NB4 (cell line): ENCODE results near the gene P4HA1.

Experiments
- MYC ChIP-seq: IDR thresholded peaks from 2 replicates; pipeline ENCODE4 v1.6.1; 2011; ENCODE audit warnings: low read depth, low read length
- POLR2A ChIP-seq: IDR thresholded peaks from 2 replicates; pipeline ENCODE4 v1.6.1; 2011; ENCODE audit warnings: mild to moderate bottlenecking; ENCODE audit not compliant: insufficient read length; ENCODE audit errors: extremely low read depth
- TF ChIP-seq, protein P1 (sequence below): IDR thresholded peaks from one replicate; pipeline ENCODE4 v1.5.1; 2012; ENCODE audit warnings: low read depth, low read length

DNA sequence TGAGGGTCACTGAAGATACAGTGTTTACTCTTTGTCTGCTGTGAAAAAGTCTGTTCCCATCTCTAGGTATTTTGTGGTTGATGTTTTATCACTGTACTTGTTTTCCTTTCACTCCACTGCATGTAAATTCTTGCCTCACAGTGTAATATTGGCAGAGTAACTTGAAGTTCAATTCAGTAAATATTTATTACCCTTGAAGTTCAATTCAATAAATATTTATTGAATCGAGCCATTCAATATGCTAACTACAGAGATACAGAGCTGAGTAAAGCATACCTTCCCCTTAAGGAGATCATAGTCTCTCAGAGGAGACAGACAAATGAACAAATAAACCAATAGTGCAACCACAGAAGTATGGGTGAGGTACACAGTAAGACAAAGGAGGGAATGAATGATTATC, 22.8 kb upstream of the P4HA1 start:
- TF ChIP-seq, protein P1, sequence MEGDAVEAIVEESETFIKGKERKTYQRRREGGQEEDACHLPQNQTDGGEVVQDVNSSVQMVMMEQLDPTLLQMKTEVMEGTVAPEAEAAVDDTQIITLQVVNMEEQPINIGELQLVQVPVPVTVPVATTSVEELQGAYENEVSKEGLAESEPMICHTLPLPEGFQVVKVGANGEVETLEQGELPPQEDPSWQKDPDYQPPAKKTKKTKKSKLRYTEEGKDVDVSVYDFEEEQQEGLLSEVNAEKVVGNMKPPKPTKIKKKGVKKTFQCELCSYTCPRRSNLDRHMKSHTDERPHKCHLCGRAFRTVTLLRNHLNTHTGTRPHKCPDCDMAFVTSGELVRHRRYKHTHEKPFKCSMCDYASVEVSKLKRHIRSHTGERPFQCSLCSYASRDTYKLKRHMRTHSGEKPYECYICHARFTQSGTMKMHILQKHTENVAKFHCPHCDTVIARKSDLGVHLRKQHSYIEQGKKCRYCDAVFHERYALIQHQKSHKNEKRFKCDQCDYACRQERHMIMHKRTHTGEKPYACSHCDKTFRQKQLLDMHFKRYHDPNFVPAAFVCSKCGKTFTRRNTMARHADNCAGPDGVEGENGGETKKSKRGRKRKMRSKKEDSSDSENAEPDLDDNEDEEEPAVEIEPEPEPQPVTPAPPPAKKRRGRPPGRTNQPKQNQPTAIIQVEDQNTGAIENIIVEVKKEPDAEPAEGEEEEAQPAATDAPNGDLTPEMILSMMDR, result no peak
- no peak for TF ChIP-seq MYC
- no peak for TF ChIP-seq POLR2A
